ENCODE measurements around the gene RYR2. TPM values are rescaled to one million over a fixed set of nuclear protein-coding genes. Genes with fewer than 3 reads are reported as not detected.

Gene RYR2
- total RNA-seq, 1 donor from 2014 or later, result 828 TPM

GRCh38 chr1:237467320-237467719 lies 425.3 kb downstream of the RYR2 start:
- DNase-seq, result no peak
- intact Hi-C loops (cut with micrococcal nuclease), result no loop called here
- peak; percentile 70 for ATAC-seq

- intact Hi-C loops (cut with micrococcal nuclease), result no loop called here
- peak; percentile 63 for DNase-seq
- ATAC-seq, result peak; percentile 69
Observed at GRCh38 chr1:237470712-237471338, 428.8 kb downstream of the RYR2 start.

GRCh38 chr1:237471377-237471776 lies 429.4 kb downstream of the RYR2 start:
- DNase-seq (no peak), ATAC-seq (no peak)
- intact Hi-C loops (cut with micrococcal nuclease), result no loop called here

GRCh38 chr1:237471956-237472355 lies 430.0 kb downstream of the RYR2 start:
- ATAC-seq (no peak), DNase-seq (no peak)
- intact Hi-C loops (cut with micrococcal nuclease), result no loop called here

GRCh38 chr1:237473854-237474253 lies 431.9 kb downstream of the RYR2 start:
- intact Hi-C loops (cut with micrococcal nuclease), result no loop called here
- DNase-seq (no peak), ATAC-seq (no peak)

GRCh38 chr1:237478082-237478481 lies 436.1 kb downstream of the RYR2 start:
- ATAC-seq (peak; percentile 14), DNase-seq (no peak)
- intact Hi-C loops (cut with micrococcal nuclease), result no loop called here

- ATAC-seq (no peak), DNase-seq (no peak)
- intact Hi-C loops (cut with micrococcal nuclease), result no loop called here
Observed at GRCh38 chr1:237478842-237479241, 436.9 kb downstream of the RYR2 start.

- intact Hi-C loops (cut with micrococcal nuclease), result no loop called here
- ATAC-seq (peak; percentile 6), DNase-seq (no peak)
Observed at GRCh38 chr1:237482777-237483176, 440.8 kb downstream of the RYR2 start.

- ATAC-seq (no peak), DNase-seq (no peak)
- intact Hi-C loops (cut with micrococcal nuclease), result no loop called here
Observed at GRCh38 chr1:237492359-237492758, 450.4 kb downstream of the RYR2 start.

- ATAC-seq, result no peak
- intact Hi-C loops (cut with micrococcal nuclease), result no loop called here
- no peak for DNase-seq
Observed at GRCh38 chr1:237500566-237500965, 458.6 kb downstream of the RYR2 start.

- intact Hi-C loops (cut with micrococcal nuclease), result no loop called here
- DNase-seq (no peak), ATAC-seq (peak; percentile 29)
Observed at GRCh38 chr1:237503292-237503691, 461.3 kb downstream of the RYR2 start.

GRCh38 chr1:237507005-237507404 lies 465.0 kb downstream of the RYR2 start:
- intact Hi-C loops (cut with micrococcal nuclease), result no loop called here
- no peak for DNase-seq
- ATAC-seq, result no peak

- intact Hi-C loops (cut with micrococcal nuclease), result no loop called here
- DNase-seq (no peak), ATAC-seq (peak; percentile 6)
Observed at GRCh38 chr1:237509748-237510147, 467.8 kb downstream of the RYR2 start.

- ATAC-seq (no peak), DNase-seq (no peak)
- intact Hi-C loops (cut with micrococcal nuclease), result no loop called here
Observed at GRCh38 chr1:237525102-237525501, 483.1 kb downstream of the RYR2 start.

- ATAC-seq (peak; percentile 23), DNase-seq (no peak)
- intact Hi-C loops (cut with micrococcal nuclease), result no loop called here
Observed at GRCh38 chr1:237527761-237528160, 485.8 kb downstream of the RYR2 start.

- intact Hi-C loops (cut with micrococcal nuclease), result no loop called here
- ATAC-seq (no peak), DNase-seq (no peak)
Observed at GRCh38 chr1:237528545-237528944, 486.6 kb downstream of the RYR2 start.

GRCh38 chr1:237539055-237539454 lies 497.1 kb downstream of the RYR2 start:
- ATAC-seq, result no peak
- no peak for DNase-seq
- intact Hi-C loops (cut with micrococcal nuclease), result no loop called here

GRCh38 chr1:237542525-237543418 lies 500.8 kb downstream of the RYR2 start:
- no peak for DNase-seq
- intact Hi-C loops (cut with micrococcal nuclease), result no loop called here
- peak; percentile 36 for ATAC-seq

GRCh38 chr1:237553078-237553477 lies 511.1 kb downstream of the RYR2 start:
- DNase-seq, result no peak
- ATAC-seq, result no peak
- intact Hi-C loops (cut with micrococcal nuclease), result no loop called here

GRCh38 chr1:237556911-237557310 lies 514.9 kb downstream of the RYR2 start:
- intact Hi-C loops (cut with micrococcal nuclease), result no loop called here
- DNase-seq (no peak), ATAC-seq (peak; percentile 61)

Measured in left ventricle myocardium superior (tissue), 1 donor.